Osteocyte (in vitro differentiated cells): Measurements from ENCODE around the gene CDK19. TPM values are rescaled to one million over a fixed set of nuclear protein-coding genes. Genes with fewer than 3 reads are reported as not detected.
"Not testable (repeated sequence)": the region's sequence is repeated elsewhere in the genome, so short reads cannot be mapped to it uniquely, and the experiment has no call there.

Experiments used
- DNase-seq: peaks from one replicate; pipeline ENCODE4 v3.0.0; 2021; ENCODE audit warnings: mixed read lengths; ENCODE audit not compliant: unreplicated experiment; ENCODE audit errors: extremely low spot score
- H3K27ac Mint-ChIP-seq: one replicate; pipeline ENCODE4 v1.8.0; 2021; ENCODE audit warnings: mild to moderate bottlenecking, mixed read lengths; ENCODE audit not compliant: unreplicated experiment
- H3K27me3 Mint-ChIP-seq: one replicate; pipeline ENCODE4 v1.8.0; 2021; ENCODE audit warnings: mixed read lengths; ENCODE audit not compliant: unreplicated experiment
- H3K36me3 Mint-ChIP-seq: one replicate; pipeline ENCODE4 v1.8.0; 2021; ENCODE audit warnings: mixed read lengths; ENCODE audit not compliant: unreplicated experiment
- H3K4me1 Mint-ChIP-seq: one replicate; pipeline ENCODE4 v1.8.0; 2021; ENCODE audit warnings: mixed read lengths; ENCODE audit not compliant: unreplicated experiment
- H3K4me3 Mint-ChIP-seq: one replicate; pipeline ENCODE4 v1.8.0; 2021; ENCODE audit warnings: mild to moderate bottlenecking, moderate library complexity, mixed read lengths; ENCODE audit not compliant: unreplicated experiment
- H3K9me3 Mint-ChIP-seq: one replicate; pipeline ENCODE4 v1.8.0; 2021; ENCODE audit warnings: mixed read lengths; ENCODE audit not compliant: unreplicated experiment
- total RNA-seq: library from RNA; stranded (reverse); gene quantifications from 2 replicates; pipeline ENCODE4 v1.2.1, GENCODE V29; 2021
- TF ChIP-seq, protein P1 (sequence below): fragments of 200-600 bp; sonication (generic); IDR thresholded peaks from 2 replicates; pipeline ENCODE4 v1.5.0; 2021; ENCODE audit warnings: antibody characterized with exemption, mild to moderate bottlenecking, moderate library complexity

CDK19 gene
- total RNA-seq, 1 donor from 2014 or later, result 32.4 TPM

DNA sequence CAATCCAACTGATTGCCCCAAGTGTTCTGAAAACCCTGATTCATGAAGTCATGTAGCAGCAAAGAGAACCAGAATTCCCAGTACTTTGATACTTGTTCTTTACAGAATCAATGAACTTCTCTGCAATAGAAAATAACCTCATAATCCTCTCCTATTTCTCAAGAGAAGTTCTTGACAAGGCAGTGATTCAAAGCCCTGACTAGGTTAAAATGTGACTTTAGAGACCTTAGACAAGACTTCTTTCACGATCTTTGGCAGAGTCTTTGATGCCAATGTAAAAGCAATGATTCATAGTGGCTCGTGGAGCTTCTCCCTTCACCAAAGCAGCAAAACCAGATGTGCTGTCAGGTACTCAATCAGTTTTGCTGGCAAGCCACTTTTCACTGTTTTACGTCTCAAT lies 95.2 kb downstream of the CDK19 start:
- no peaks in the 10 kb centered on the region for H3K9me3 Mint-ChIP-seq
- TF ChIP-seq, protein P1, sequence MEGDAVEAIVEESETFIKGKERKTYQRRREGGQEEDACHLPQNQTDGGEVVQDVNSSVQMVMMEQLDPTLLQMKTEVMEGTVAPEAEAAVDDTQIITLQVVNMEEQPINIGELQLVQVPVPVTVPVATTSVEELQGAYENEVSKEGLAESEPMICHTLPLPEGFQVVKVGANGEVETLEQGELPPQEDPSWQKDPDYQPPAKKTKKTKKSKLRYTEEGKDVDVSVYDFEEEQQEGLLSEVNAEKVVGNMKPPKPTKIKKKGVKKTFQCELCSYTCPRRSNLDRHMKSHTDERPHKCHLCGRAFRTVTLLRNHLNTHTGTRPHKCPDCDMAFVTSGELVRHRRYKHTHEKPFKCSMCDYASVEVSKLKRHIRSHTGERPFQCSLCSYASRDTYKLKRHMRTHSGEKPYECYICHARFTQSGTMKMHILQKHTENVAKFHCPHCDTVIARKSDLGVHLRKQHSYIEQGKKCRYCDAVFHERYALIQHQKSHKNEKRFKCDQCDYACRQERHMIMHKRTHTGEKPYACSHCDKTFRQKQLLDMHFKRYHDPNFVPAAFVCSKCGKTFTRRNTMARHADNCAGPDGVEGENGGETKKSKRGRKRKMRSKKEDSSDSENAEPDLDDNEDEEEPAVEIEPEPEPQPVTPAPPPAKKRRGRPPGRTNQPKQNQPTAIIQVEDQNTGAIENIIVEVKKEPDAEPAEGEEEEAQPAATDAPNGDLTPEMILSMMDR, result no peak
- H3K4me1 Mint-ChIP-seq, result no peaks in the 10 kb centered on the region
- H3K36me3 Mint-ChIP-seq, result no peaks in the 10 kb centered on the region
- H3K4me3 Mint-ChIP-seq, result no peak overlapping the region
- H3K27me3 Mint-ChIP-seq, result no peaks in the 10 kb centered on the region
- H3K27ac Mint-ChIP-seq, result no peak overlapping the region
- DNase-seq, result no peak

DNA sequence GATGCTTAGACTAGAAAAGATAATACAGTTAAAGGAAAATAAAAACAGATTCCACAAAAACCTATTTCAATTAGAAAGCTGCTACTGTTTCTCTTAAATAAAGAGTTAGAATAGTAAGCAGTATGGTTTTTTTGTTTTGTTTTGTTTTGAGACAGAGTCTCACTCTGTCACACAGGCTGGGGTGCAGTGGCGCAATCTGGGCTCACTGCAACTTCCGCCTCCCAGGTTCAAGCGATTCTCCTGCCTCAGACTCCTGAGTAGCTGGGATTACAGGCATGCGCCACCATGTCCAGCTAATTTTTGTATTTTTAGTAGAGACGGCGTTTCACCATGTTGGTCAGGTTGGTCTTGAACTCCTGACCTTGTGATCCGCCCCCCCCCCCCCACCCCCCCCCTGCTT lies 95.7 kb downstream of the CDK19 start:
- not testable (repeated sequence) for H3K27ac Mint-ChIP-seq, H3K36me3 Mint-ChIP-seq, H3K4me3 Mint-ChIP-seq, H3K27me3 Mint-ChIP-seq, DNase-seq, H3K4me1 Mint-ChIP-seq, H3K9me3 Mint-ChIP-seq

DNA sequence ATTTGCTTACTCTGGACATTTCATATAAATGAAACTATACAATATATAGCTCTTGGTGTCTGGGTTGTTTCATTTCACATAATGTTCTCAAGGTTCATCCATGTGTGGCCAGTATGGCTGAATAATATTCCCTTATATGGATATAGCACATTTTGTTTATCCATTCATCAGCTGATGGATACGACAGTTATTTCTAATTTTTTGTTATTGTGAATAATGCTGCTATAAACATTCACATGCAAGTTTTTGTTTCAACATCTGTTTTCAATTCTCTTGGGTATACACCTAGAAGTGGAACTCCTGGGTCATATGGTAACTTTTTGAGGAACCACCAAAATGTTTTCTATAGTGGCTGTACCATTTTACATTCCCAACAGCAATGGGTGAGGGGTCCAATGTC lies 101.1 kb downstream of the CDK19 start:
- Mint-ChIP-seq H3K4me1 (no peaks in the 10 kb centered on the region), H3K36me3 (peaks cover 3% of the 10 kb centered on the region), H3K4me3 (no peak overlapping the region), H3K27me3 (no peaks in the 10 kb centered on the region), H3K9me3 (no peaks in the 10 kb centered on the region), H3K27ac (no peak overlapping the region)
- TF ChIP-seq, protein P1, result no peak
- DNase-seq, result no peak

DNA sequence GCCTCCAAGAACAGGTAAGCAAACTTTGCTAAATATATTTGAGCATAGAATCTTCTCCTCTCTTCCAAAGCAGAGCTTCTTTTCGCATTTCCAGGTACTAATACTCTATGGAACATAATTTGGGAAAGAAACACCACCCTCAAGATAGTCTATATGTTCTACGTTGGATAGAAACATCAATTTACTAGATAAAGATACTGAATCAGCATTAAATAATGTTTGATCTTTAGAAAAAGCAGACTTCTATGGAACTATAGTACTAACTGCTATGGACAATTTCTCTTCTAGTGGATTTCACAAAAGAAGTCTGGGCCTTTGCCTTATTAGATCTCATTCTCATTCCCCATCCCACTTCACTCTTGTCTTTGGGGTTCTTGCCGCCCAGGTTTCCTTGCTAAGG lies 103.0 kb downstream of the CDK19 start:
- no peaks in the 10 kb centered on the region for H3K9me3 Mint-ChIP-seq
- TF ChIP-seq, protein P1, result no peak
- H3K36me3 Mint-ChIP-seq, result peaks cover 3% of the 10 kb centered on the region

DNA sequence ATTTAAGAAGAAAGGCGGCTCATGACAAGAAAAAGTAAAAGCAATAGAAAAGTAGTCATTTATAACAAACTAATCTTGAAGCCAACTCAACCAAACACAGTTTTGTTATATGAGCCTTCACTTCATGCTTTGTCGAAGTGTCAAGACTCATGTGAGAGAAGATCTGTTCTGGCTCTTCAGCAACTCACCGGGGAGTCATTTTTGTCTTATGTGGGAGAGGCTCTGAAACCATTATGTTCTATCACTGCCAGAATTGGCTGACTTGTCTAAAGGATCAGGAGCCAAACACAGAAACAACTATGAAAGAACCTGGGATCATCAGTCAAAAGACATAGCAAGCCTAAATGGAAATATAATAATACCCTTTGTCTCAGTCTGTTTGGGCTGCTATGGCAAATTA lies 105.2 kb downstream of the CDK19 start:
- no peak for DNase-seq
- no peak overlapping the region for H3K4me3 Mint-ChIP-seq
- TF ChIP-seq, protein P1, result no peak
- peaks cover 7% of the 10 kb centered on the region for H3K4me1 Mint-ChIP-seq
- peaks cover 3% of the 10 kb centered on the region for H3K36me3 Mint-ChIP-seq
- H3K27ac Mint-ChIP-seq, result no peak overlapping the region
- H3K9me3 Mint-ChIP-seq, result no peaks in the 10 kb centered on the region
- no peaks in the 10 kb centered on the region for H3K27me3 Mint-ChIP-seq

More for the DNA sequence above, 103.0 kb downstream of the CDK19 start:
- Mint-ChIP-seq H3K27ac (no peak overlapping the region), H3K4me3 (no peak overlapping the region), H3K4me1 (peaks cover 7% of the 10 kb centered on the region), H3K27me3 (no peaks in the 10 kb centered on the region)
- no peak for DNase-seq
